ENCODE measurements around the gene PDE8B. TPM values are rescaled to one million over a fixed set of nuclear protein-coding genes. Genes with fewer than 3 reads are reported as not detected.

Gene PDE8B
- total RNA-seq, 6 experiments from 2014 or later, result 1.2 to 5.4 (median 2.4) TPM

DNA sequence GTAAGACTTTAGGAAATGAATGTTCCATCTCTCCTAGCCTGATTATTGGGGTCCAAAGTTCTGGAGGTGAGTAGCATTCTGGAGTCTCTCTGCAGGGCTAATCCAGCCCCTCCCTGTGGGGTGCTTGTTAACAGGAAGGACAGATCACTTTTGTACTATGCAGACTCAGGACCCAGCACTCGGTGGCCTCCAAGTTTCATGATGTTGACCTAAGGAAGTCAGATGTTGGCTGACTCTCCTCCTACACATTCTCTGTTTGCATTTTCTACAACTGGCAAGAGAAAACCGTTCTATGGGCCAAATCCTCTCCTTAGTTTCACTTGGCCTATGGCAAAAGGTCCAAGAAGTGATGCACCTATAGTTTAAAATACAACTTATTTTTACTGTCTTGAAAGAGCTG is 5.5 kb upstream of the PDE8B start:
- H3K9me3 ChIP-seq, result no peaks in the 10 kb centered on the region
- H3K4me3 ChIP-seq, result no peak overlapping the region
- ATAC-seq, result no peak
- H3K4me1 ChIP-seq, result no peaks in the 10 kb centered on the region
- intact Hi-C loops (cut with DNase I), result no loop called here
- no peaks in the 10 kb centered on the region for H3K27me3 ChIP-seq
- DNase-seq, result no peak
- H3K36me3 ChIP-seq, result no peaks in the 10 kb centered on the region
- TF ChIP-seq, protein P1, sequence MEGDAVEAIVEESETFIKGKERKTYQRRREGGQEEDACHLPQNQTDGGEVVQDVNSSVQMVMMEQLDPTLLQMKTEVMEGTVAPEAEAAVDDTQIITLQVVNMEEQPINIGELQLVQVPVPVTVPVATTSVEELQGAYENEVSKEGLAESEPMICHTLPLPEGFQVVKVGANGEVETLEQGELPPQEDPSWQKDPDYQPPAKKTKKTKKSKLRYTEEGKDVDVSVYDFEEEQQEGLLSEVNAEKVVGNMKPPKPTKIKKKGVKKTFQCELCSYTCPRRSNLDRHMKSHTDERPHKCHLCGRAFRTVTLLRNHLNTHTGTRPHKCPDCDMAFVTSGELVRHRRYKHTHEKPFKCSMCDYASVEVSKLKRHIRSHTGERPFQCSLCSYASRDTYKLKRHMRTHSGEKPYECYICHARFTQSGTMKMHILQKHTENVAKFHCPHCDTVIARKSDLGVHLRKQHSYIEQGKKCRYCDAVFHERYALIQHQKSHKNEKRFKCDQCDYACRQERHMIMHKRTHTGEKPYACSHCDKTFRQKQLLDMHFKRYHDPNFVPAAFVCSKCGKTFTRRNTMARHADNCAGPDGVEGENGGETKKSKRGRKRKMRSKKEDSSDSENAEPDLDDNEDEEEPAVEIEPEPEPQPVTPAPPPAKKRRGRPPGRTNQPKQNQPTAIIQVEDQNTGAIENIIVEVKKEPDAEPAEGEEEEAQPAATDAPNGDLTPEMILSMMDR (IDR thresholded peaks at IDR 0.05), result no peak
- TF ChIP-seq POLR2A (IDR thresholded peaks at IDR 0.05), result no peak
- 50% methylated on average over 2 of the region's 2 CpGs for WGBS (ENCODE audit: insufficient coverage, low coverage, low lambda C conversion rate, missing lambda C conversion rate)
- H3K27ac ChIP-seq, result no peak overlapping the region

DNA sequence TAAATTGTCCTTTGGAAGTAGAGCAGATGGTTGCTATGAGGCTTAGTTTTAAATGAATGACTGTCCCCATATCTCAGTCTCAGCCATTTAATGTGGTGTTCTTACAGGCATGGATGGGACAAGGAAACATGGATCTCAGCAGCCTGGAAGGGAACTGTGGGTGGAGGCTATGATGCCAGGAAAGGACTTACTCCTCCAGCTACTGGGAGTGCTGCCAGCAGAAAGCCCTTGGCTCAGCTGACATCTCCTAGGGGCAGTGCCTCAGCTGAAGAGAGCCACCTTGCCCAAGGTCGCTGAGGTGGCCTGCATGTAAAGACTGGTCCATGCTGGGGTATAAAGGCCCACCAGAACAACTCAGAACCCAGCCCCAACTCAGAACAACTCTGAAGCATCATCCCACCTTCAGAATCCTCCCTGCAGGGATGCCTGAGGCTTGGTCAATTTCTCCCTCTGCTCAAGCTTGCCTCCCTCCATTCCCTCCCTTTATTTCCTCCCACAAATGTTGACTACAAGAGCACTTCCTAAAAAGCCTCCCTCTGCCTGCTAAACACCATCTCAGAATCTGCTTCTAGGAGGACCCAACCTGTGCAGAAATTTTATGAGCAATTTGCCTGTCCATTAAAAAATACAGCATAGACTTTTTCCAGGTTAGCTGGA is 1.8 kb upstream of the PDE8B start:
- Histone ChIP-seq H3K9me3 (no peaks in the 10 kb centered on the region), H3K27ac (no peak overlapping the region), H3K36me3 (no peaks in the 10 kb centered on the region), H3K4me3 (no peak overlapping the region), H3K27me3 (peaks cover 0 to 9% of the 10 kb centered on the region in 2 donors), H3K4me1 (peaks cover 0 to 6% (median 0%) of the 10 kb centered on the region in 4 donors)
- DNase-seq, result no peak
- intact Hi-C loops (cut with DNase I), result no loop called here
- ATAC-seq, result no peak
- no peak for TF ChIP-seq POLR2A (IDR thresholded peaks at IDR 0.05)
- TF ChIP-seq, protein P1 (IDR thresholded peaks at IDR 0.05), result no peak
- WGBS (ENCODE audit: insufficient coverage, low coverage, low lambda C conversion rate, missing lambda C conversion rate), result no CpG with 5 or more reads among the region's 1 CpG

DNA sequence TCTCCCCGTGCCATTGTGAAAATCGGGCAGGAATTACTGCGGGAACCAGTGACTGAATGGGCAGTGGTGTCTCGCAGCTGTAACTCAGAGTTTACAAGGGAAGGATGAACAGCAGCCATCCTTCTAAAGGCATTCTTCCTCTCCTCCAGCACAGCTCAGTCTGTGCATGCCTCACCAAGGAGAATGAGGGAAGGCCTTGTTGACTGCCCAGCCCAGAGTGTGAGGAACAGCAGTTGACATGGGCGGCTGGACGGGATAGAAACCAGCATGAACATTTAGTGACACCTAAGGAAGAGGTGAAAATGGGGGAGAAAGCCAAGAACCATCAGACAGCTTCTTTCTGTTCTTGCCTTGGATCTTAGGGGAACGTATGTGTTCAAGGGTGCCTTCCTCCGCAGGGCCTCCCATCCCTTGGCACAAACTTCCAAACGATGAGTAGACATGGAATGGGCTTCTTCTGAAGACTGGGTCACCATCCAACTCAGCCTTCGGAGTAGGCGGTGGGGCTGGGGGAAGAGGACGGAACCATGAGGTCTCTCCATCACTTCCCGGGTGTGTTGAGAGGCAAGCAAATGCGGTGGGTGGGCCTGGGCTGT is 887 bp upstream of the PDE8B start:
- Histone ChIP-seq H3K27ac (no peak overlapping the region), H3K4me3 (peak overlapping the region in 1 of 3 donors; percentile 34), H3K36me3 (no peaks in the 10 kb centered on the region), H3K4me1 (peaks cover 0 to 6% (median 0%) of the 10 kb centered on the region in 4 donors), H3K9me3 (no peaks in the 10 kb centered on the region), H3K27me3 (peaks cover 0 to 9% of the 10 kb centered on the region in 2 donors)
- intact Hi-C loops (cut with DNase I), result no loop called here
- peak in 1 of 4 donors; percentile 22 for ATAC-seq
- DNase-seq, result no peak
- no peak for TF ChIP-seq POLR2A (IDR thresholded peaks at IDR 0.05)
- TF ChIP-seq, protein P1 (IDR thresholded peaks at IDR 0.05), result no peak
- 82% methylated on average over 6 of the region's 14 CpGs for WGBS (ENCODE audit: insufficient coverage, low coverage, low lambda C conversion rate, missing lambda C conversion rate)

DNA sequence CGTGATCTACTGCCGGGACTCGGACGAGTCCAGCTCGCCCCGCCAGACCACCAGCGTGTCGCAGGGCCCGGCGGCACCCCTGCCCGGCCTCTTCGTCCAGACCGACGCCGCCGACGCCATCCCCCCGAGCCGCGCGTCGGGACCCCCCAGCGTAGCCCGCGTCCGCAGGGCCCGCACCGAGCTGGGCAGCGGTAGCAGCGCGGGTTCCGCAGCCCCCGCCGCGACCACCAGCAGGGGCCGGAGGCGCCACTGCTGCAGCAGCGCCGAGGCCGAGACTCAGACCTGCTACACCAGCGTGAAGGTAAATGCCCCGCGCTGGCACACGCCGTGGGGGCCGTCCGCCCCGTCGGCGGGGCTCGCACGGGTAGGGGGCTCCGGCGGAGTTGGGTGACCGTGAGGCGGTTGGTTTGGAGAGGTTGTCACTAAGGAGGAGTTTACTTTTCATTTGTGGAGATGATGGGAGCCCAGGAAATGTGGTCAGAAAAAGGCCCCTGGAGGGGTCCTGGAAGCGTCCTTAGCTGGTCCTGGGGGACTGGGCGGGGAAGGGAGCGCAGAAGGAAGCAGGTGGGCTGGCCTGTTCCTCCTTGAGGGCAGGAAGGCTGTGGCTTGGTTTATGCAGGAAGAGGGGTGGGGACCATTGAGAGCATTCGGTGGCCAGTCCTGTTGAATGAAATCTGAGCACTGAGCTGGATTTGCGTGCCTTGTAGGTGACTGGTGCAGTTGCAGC is 647 bp downstream of the PDE8B start:
- H3K27ac ChIP-seq, result no peak overlapping the region
- peak overlapping the region; percentile 34 to 51 (median 36) for H3K4me3 ChIP-seq
- TF ChIP-seq, protein P1 (IDR thresholded peaks at IDR 0.05), result no peak
- TF ChIP-seq POLR2A (IDR thresholded peaks at IDR 0.05), result no peak
- no peaks in the 10 kb centered on the region for H3K9me3 ChIP-seq
- DNase-seq, result no peak
- 8% methylated on average over 13 of the region's 61 CpGs for WGBS (ENCODE audit: insufficient coverage, low coverage, low lambda C conversion rate, missing lambda C conversion rate)
- intact Hi-C loops (cut with DNase I), result no loop called here
- H3K4me1 ChIP-seq, result peaks cover 0 to 6% (median 0%) of the 10 kb centered on the region in 4 donors
- H3K27me3 ChIP-seq, result peaks cover 0 to 9% of the 10 kb centered on the region in 2 donors
- peak; percentile 25 to 51 (median 42) for ATAC-seq
- no peaks in the 10 kb centered on the region for H3K36me3 ChIP-seq

Measured in right lobe of liver (tissue), 6 donors.